GM12872 (cell line): Measurements from ENCODE around the gene ERICH6B.

Experiments used
- CTCF ChIP-seq: IDR thresholded peaks from 3 replicates; pipeline ENCODE4 v1.5.1; 2011; ENCODE audit warnings: low read depth, mild to moderate bottlenecking, low read length, moderate library complexity; ENCODE audit not compliant: insufficient read depth

Gene ERICH6B

GRCh38 chr13:45503658-45504057 is 111.9 kb downstream of the ERICH6B start:
- TF ChIP-seq CTCF = no peak

- TF ChIP-seq CTCF = no peak
Observed at GRCh38 chr13:45501175-45501526, 114.4 kb downstream of the ERICH6B start.

GRCh38 chr13:45500492-45501174 is 114.9 kb downstream of the ERICH6B start:
- no peak for TF ChIP-seq CTCF

- no peak for TF ChIP-seq CTCF
Observed at GRCh38 chr13:45496942-45497341, 118.6 kb downstream of the ERICH6B start.

- no peak for TF ChIP-seq CTCF
Observed at GRCh38 chr13:45492538-45492937, 123.0 kb downstream of the ERICH6B start.
